GM19239 (cell line): Measurements from ENCODE around the gene ERICH4.
"Not testable (repeated sequence)": the region's sequence is repeated elsewhere in the genome, so short reads cannot be mapped to it uniquely, and the experiment has no call there.

ENCODE experiments used
- DNase-seq: peaks from one replicate; pipeline ENCODE4 v3.0.0; 2011; ENCODE audit warnings: low spot score; ENCODE audit not compliant: insufficient read length
- FAIRE-seq: peaks from 2 replicates; lab custom pipeline; 2011; peaks lifted over from hg19 to GRCh38; lab: Jason Lieb, UNC

The ERICH4 gene, protein sequence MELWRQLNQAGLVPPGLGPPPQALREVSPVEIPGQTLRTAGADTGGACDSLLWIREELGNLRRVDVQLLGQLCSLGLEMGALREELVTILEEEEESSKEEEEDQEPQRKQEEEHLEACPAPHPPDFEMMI

DNA sequence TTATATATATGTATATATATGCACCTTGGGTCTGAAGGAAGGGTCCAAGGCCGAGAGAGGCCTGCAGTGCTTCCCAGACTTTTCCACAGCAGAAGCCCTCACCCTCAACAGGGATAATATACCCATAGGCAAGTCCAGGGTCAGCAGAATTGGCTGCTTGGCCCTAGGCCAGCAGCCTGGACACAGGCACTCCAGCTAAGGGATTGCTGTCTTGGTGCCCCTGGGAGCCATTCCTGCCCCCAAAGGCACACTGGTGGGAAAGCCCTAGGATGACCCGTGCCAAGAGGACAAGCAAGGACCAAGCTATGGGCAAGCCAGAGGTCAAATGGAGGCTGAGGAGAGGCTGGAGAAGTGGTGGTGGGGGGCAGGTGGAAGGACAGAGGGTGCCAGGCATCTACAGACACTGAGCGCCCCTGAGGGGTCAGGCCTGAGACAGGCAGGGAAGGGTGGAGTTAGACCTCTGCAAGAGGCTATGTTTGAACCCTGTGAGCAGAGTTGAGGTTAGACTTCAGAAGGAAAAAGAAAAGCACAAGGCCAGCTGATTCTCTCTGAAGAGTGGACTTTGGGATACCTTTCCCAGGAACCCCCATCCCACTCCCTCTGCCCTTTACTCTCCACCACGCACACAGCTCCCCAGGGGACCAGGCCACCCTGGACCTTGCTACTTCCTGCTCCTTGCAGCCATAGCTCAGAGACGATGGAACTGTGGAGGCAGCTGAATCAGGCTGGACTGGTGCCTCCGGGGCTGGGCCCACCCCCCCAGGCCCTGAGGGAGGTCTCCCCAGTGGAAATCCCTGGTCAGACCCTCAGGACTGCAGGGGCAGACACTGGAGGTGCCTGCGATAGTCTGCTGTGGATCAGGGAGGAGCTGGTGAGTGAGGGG, at the start of gene ERICH4:
ERICH4 (plus strand) TSS at position 684 of the 883 bp plus-strand sequence; CDS start at position 698, 14 bp downstream.
- DNase-seq (no peak), FAIRE-seq (no peak)

DNA sequence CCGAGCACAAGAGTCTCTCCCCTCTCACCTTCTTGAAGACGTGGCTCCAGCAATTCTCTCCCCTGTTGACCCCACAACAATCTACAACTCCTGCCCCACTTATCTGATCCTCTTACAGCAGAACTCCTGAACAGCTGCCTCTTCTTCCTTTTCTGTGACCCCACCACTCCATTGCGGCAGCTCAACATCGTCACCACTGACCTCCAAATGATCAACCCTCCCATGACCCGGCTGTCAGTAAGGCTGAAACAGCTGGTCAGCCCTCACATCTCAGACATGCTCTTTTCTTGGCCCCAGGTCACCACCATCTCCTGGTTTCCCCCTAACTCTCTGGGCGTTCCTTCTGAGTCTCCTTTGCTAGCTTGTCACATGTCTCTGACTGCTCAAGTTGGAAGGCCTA, 47.6 kb upstream of the ERICH4 start:
- no peak for DNase-seq
- FAIRE-seq, result no peak

DNA sequence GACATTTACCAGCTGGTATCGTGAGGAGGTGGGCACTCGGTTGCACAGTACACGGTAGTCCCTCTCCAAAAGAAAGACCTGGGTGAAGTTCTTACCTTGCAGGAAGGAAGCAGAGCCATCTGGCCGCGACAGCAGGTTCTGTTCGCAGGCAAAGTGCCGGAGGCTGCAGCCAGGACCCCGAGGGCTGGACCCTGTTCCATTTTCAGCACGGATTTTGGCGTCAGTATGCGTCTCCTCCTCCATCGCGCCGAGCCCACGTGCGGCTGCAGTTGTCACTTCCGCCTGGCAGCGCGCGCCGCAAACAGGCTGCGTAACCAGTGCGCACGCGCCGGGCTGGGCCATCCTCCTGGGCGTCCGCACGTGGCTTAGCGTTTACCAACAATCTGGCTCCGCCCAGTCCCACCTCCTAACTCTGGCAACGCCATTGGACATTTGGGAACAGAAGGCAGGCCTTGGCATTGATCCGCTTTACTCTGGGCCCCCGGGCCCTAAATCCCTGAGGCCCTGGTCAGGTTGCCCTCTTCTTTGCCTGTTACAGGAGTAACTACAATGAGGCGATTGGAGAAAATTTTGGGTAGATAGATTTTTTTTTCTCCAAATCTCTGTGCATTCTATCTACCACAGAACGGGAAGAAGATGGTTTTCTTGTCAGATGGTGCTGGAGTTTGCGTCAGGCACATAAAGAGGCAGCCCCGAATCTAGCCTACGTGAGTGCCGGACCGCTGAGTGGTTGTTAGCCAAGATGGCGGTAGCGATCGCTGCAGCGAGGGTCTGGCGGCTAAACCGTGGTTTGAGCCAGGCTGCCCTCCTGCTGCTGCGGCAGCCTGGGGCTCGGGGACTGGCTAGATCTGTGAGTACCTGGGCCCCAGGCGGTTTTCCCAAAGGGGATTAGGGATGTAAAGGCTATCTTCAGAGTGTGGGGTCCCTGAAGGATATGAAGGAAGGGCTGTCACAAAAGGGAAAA, 45.6 kb upstream of the ERICH4 start, which contains the start of the genes BCKDHA and EXOSC5:
BCKDHA (plus strand) TSS at position 733 of the 964 bp plus-strand sequence; CDS start at position 743, 10 bp downstream.
EXOSC5 (minus strand) TSS at position 274 of the 964 bp plus-strand sequence; CDS start at position 243, 31 bp downstream.
- peak; percentile 99 for FAIRE-seq
- DNase-seq, result peak; percentile 91

DNA sequence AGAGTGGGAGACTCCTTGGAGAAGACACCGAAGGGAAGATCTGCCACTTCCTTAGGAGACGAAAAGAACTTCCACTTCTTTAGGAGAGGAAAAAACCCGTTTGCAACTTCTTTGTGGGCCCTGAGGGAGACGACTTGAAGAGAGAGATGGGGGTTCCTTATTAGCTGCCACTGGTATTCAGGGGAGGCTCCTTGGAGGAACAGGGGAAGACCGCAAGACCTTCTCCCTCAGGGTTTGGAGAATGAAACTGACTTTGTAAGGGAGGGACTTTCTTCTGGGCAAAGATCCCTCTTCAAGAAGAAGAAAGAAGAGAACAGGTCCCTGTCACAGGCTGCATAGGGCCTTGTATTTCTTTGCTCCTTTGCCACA, 44.9 kb upstream of the ERICH4 start:
- no peak for DNase-seq
- FAIRE-seq, result no peak

DNA sequence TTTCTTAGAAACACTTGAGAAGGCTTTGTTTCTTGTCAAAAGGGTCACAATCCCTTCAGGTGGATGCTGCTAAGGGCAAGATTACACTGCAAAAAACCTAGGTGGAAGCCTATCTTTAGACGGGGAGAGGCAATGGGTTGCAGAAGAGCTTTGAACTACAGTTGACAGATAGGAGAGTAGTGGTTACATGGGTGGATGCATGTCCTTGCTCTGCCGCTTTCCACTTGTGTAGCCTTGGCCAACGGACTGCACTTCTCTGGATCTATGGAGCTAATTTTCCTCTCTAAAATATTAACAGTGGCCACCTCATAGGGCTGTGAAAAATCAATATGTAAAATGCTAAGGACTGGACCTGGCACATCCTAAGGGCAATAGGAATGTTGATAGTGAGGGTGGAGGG, 44.4 kb upstream of the ERICH4 start:
- DNase-seq (no peak), FAIRE-seq (no peak)

DNA sequence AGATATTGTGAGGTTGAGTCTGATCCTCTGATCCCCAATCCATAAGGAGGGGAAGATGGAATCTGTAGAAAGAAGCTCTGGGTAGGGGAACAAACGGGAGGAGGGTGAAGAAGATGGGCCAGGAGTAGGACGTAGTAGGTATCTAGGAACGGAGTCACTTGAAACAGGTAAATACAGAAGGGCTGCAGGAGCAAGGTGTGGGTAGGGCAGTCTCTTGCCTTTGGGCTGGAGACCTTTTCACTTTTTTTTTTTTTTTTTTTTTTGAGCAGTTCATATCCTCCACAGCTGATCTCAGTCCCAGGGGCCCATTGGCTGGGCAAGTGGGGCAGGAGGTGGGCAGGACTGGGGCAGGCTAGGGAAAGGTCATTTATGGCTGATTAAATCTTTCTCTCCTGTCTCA, 43.9 kb upstream of the ERICH4 start:
- FAIRE-seq, result no peak
- DNase-seq, result no peak

DNA sequence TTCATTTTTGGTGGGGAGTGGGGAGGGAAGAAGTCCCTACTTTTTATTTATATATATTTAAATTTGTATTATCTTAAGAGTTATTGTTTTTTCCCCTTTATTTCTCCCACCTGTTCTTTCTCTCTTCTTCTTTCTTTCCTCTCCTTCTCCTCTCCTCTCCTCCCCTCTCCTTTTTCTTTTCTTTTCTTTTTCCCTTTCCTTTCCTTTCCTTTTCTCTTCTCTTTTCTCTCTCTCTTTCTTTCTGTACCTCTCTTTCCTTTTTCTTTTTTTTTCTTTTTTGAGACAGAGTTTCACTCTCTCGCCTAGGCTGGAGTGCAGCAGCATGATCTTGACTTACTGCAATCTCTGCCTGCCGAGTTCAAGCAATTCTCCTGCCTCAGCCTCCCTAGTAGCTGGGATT, 43.4 kb upstream of the ERICH4 start:
- FAIRE-seq (no peak), DNase-seq (no peak)

DNA sequence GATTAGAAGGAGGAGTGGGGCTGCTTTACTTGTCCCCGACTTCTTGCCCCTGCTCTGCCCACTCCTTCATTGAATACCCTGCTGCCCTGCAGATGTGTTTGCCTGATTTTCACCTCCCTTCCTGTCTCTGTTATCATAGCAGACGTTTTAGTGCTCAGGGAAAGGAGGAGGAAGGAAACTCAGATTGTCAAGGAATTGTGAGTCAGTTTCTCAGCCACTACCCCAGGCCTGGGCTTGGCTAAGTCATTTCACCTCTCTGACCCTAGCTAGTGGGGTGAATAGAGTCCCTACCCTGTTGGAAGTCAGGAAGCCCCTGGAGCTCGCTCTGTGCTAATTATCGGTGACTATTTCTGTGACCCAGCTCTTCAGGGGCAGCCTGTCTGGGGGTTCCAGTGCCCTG, 41.5 kb upstream of the ERICH4 start:
- no peak for FAIRE-seq
- no peak for DNase-seq

DNA sequence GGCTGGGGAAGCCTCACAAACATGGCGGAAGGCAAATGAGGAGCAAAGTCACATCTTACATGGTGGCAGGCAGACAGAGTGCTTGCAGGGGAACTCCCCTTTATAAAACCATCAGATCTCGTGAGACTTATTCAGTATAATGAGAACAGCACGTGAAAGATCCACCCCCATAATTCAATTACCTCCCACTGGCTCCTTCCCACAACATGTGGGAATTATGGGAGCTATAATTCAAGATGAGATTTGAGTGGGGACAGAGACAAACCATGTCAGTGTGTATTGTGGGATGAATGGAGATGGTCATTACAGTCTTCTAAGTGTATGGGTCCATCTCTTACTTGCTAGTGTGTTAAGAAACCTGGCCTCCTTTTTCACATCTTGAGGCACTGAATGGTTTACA, 40.9 kb upstream of the ERICH4 start:
- no peak for FAIRE-seq
- DNase-seq, result no peak

DNA sequence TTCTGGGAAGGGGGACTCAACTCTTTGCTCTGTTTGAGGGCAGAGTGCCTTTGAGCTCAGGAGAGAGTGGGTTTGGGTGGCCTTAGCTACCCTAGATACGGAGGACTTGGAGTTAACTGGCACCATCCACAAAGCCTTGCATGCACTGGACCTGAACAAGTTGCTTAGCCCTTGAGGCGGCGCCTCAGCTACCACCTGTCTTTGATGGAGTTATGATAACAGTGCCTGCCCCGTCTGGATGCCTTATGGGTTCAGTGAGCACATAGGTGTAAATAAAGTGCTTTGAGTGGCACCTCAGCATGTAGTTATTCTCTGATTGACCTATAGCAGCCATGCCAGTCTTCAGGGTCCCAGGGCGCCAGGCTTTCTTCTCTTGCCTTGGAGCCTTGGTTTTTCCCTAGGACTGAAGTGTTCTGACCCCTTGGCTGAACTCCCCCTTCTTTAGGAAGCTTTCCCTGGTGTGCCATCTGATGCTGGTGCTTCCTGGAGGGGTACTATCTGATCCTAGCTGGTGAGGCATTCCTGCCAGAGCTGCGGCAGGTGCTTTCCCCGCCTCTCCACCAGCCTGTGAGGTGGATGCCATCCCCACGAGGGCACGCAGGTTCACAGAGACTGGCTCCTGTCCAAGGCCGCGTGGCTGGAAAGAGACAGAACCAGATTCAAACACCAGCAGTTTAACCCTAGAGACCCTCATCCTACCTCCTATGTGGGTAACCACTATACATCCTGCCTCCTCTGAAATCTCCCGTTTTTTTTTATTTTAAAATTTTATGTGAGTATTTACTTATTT, 39.6 kb upstream of the ERICH4 start:
- FAIRE-seq (no peak), DNase-seq (no peak)

DNA sequence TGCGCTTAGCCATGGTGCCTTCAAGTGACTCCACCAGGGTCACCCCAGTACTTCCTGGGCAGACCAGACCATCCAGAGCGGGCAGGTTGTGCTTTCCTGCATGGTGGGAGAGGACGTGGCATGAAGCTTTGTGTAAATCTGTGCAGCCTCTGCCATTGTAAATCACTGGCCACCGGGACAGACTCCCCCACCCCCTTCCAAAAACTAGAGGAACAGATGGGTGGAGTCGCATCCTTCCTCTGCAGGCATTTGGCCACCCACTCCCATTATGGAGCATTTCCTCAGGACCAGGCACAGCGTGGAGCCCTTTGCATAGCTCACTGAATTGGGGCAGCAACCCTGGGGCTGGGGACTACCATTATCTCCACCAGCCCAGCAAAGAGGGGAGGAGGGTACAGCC, 37.2 kb upstream of the ERICH4 start:
- DNase-seq (no peak), FAIRE-seq (no peak)

DNA sequence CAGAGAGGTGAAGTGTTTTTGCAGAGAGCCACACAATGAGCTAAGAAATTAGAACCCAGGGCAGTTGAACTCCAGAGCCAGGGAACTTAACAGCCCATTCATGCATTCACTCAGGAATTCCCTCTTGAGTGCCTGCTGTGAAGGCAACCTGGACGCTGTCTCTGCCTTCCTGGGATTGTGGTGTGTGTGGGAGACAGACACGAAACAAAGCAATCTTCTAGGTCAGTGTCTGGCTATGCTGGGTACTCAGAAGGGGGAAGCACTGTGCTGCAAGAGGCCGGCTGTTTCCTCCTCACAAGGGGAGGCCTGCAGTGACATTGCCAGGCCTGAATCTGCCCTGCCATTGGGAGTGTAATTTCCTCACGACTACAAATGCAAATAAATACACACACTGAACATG, 35.7 kb upstream of the ERICH4 start:
- FAIRE-seq, result no peak

DNA sequence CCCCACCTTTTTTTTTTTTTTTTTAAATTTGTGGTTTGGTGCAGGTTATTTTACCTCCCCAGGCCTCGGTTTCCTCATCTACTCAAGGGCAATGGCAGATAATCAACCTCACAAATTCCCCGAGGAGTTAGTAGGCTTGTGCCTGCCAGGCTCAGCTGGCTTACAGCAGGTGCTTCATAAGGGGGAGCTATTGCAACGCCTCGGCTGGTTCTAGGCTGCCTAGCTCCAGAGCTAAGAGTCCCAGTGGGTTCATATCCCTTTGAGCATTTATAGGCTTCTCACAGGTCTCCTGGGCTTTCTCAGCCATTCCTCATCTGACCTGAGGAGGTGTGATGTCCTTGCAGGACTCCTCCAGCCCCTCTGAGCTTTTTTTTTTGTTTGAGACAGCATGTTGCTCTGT, 34.7 kb upstream of the ERICH4 start:
- no peak for DNase-seq
- FAIRE-seq, result no peak

More for the DNA sequence above, 35.7 kb upstream of the ERICH4 start:
- DNase-seq, result no peak

DNA sequence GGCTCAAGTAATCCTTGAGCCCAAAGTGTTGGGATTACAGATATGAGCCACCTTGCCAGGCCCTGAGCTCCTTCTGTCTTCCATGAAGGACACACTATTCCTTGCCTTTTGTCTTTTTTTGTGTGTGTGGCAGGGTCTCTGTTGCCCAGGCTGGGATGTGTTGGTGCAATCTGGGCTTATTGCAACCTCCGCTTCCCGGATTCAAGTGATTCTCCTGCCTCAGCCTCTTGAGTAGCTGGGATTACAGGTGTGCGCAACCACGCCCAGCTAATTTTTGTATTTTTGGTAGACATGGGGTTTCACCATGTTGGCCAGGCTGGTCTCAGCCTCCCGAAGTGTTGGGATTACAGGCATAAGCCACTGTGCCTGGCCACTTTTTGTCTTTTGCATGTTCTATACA, 34.1 kb upstream of the ERICH4 start:
- not testable (repeated sequence) for FAIRE-seq, DNase-seq

DNA sequence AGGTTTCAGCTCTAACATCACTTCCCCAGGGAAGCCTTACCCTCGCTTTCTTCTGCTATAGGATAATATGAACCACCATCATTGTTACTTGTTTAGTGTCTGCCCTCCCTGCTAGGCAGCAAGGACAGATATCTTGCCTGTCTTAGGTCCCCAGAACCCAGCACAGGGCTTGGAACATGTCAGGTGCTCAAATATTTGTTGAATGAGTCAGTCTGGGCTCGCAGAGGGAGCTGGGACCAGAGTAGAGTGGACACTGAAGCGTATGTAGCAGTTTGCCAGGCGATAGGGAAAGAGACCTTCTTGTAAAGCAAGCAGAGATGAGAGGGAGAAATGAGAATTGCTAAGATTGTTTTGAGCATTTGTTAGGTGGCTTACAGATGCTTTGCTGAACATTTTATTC, 33.7 kb upstream of the ERICH4 start:
- peak; percentile 26 for FAIRE-seq
- DNase-seq, result no peak

DNA sequence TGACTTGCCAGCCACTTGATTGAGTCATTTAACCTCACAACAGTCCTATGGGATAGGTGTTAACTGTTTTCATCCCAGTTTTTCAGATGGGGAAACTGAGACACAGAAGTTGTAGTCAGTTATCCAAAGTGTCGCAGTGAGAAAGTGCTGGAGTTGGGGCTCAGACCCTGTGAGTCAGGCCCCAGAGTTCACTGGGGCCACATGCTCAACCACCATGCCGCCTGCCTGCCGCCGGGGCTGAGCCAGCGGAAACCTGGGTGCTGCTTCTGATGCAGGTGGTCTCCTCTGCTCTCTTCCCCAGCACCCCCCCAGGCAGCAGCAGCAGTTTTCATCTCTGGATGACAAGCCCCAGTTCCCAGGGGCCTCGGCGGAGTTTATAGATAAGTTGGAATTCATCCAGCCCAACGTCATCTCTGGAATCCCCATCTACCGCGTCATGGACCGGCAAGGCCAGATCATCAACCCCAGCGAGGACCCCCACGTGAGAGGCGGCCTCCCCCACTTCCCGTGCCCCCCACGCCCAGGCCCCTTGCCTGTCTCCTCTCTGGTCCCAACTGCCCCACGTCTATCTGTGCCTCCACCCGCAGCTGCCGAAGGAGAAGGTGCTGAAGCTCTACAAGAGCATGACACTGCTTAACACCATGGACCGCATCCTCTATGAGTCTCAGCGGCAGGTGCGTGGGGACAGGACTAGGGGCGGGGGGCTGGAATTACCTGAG, 32.5 kb upstream of the ERICH4 start:
- FAIRE-seq, result no peak

DNA sequence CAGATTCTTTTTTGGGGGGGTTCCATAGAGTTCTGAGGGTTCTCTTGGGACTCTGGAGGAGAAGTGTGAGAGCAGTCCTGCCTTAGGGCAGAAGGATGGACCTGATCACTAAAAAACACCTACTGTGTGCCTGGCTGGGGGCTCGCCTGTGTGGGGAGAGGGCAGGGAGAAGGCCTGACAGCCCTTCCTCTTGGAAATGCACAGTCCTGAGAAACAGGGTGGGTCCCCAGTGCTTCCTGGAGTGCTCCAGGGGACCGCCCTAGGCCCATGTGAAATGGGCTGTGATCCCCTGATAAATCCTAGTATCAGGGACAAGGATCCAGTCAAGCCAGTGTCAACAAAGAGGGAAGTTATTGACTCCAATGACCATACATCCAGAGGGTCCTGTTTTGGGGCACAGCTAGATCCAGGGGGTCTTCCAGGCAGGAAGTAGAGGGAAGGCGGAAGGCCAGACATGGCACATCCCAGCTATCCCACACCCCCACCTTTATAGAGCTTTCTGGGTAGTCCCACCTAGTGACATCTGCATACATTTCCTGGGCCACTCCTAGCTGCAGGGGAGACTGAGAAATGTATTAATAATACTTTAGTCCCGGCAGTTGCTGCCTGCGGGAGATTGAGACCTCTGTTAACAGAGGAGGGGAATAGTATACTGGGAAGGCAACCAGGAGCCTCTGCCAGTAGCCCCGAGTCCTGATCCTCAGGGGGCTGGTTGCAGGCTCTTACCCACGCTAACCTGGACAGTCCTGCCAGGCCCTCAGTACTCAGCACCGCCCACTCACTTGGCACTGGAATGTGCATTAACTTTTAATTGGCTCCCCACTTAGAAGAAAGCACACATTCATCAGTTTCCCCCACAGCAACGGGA, 31.6 kb upstream of the ERICH4 start:
- DNase-seq (no peak), FAIRE-seq (no peak)

More for the DNA sequence above, 32.5 kb upstream of the ERICH4 start:
- no peak for DNase-seq

DNA sequence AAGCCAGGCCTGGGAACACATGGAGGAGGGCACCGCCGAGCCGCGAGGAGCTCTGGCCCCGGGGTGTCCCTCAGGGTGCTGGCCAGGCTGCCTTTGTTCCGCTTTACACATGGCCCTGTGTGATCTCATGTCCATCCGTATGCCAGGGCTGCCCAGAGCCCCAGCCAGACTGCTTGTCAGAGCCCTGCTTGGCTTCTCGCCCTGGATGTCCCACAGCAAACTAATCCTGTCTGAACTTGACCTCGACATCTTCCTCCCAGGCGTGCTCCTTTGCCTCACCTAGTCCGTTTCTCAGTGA, 31.0 kb upstream of the ERICH4 start:
- DNase-seq (no peak), FAIRE-seq (no peak)
